GM23248 (cell line): ENCODE data around the gene LNX2. TPM values are rescaled to one million over a fixed set of nuclear protein-coding genes. Genes with fewer than 3 reads are reported as not detected.

Experiments used
- DNase-seq: peaks from one replicate; pipeline ENCODE4 v3.0.0-alpha.2; 2015
- H2AFZ ChIP-seq: fragments of 200-600 bp; sonication (generic); 2 replicates; pipeline ENCODE4 v1.6.1; 2016; ENCODE audit warnings: antibody characterized with exemption
- H3F3A ChIP-seq: fragments of 200-600 bp; sonication (generic); 2 replicates; pipeline ENCODE4 v1.6.1; 2016; ENCODE audit warnings: mild to moderate bottlenecking, antibody characterized with exemption, mixed run types; ENCODE audit not compliant: insufficient read depth
- H3K27ac ChIP-seq: fragments of 200-600 bp; sonication (generic); 2 replicates; pipeline ENCODE4 v1.5.1; 2016; ENCODE audit warnings: mild to moderate bottlenecking
- H3K27me3 ChIP-seq: fragments of 200-600 bp; sonication (generic); replicated peaks from 2 replicates; pipeline ENCODE4 v1.6.1; 2016; ENCODE audit warnings: mild to moderate bottlenecking; ENCODE audit not compliant: insufficient read depth
- H3K36me3 ChIP-seq: fragments of 200-600 bp; sonication (generic); 2 replicates; pipeline ENCODE4 v1.6.1; 2016; ENCODE audit warnings: low read depth, mild to moderate bottlenecking
- H3K4me1 ChIP-seq: fragments of 200-600 bp; sonication (generic); 2 replicates; pipeline ENCODE4 v1.6.1; 2016; ENCODE audit warnings: mild to moderate bottlenecking; ENCODE audit not compliant: insufficient read depth
- H3K4me2 ChIP-seq: fragments of 200-600 bp; sonication (generic); one replicate; pipeline ENCODE4 v1.6.1; 2016; ENCODE audit warnings: mild to moderate bottlenecking; ENCODE audit not compliant: unreplicated experiment
- H3K4me3 ChIP-seq: fragments of 200-600 bp; sonication (generic); 2 replicates; pipeline ENCODE4 v1.5.1; 2016; ENCODE audit warnings: mild to moderate bottlenecking
- H3K79me2 ChIP-seq: fragments of 200-600 bp; sonication (generic); 2 replicates; pipeline ENCODE4 v1.6.1; 2016; ENCODE audit warnings: mild to moderate bottlenecking; ENCODE audit not compliant: insufficient read depth
- H3K9ac ChIP-seq: fragments of 200-600 bp; sonication (generic); 2 replicates; pipeline ENCODE4 v1.6.1; 2016; ENCODE audit warnings: mild to moderate bottlenecking
- H3K9me2 ChIP-seq: fragments of 200-600 bp; sonication (generic); 2 replicates; pipeline ENCODE4 v1.6.1; 2016; ENCODE audit warnings: mixed run types, mild to moderate bottlenecking, moderate library complexity; ENCODE audit not compliant: insufficient read depth
- H3K9me3 ChIP-seq: fragments of 200-600 bp; sonication (generic); one replicate; pipeline ENCODE4 v1.6.1; 2017; ENCODE audit warnings: low read depth
- H4K20me1 ChIP-seq: fragments of 200-600 bp; sonication (generic); 2 replicates; pipeline ENCODE4 v1.6.0; 2016; ENCODE audit not compliant: insufficient read depth
- EZH2 ChIP-seq: fragments of 200-600 bp; sonication (generic); IDR thresholded peaks from 2 replicates; pipeline ENCODE4 v1.6.1; 2018; ENCODE audit warnings: antibody characterized with exemption, mild to moderate bottlenecking; ENCODE audit not compliant: insufficient read depth, poor library complexity, severe bottlenecking
- EZH2phosphoT487 ChIP-seq: fragments of 200-600 bp; sonication (generic); IDR thresholded peaks from 2 replicates; pipeline ENCODE4 v1.6.1; 2018; ENCODE audit warnings: antibody characterized with exemption, moderate library complexity, mild to moderate bottlenecking, low read depth; ENCODE audit not compliant: insufficient read depth
- WGBS, 2 experiments: methylation state at CpG; one replicate each; pipeline ENCODE4 v1.1.6; 2015 to 2017; ENCODE audit warnings: low lambda C conversion rate in 2 of 2, low coverage in 1 of 2; ENCODE audit errors: missing lambda C conversion rate in 2 of 2; 5-methylcytosine and 5-hydroxymethylcytosine counted together
- in situ Hi-C: fragments of 300-500 bp; cut with MboI; formaldehyde crosslinking; loops from 2 replicates; pipeline ENCODE4 v1.15.0; 2020
- polyA plus RNA-seq: library from polyadenylated mRNA; unstranded; fragments of >200 nt; fragmentation: Nextera tagmentation; extraction: Ambion mirVana; gene quantifications from 2 replicates; pipeline ENCODE4 v1.2.1, GENCODE V29; 2016
- total RNA-seq: library from RNA; depleted of rRNA; stranded (reverse); fragments of >200 nt; shearing (Covaris generic); gene quantifications from 2 replicates; pipeline ENCODE4 v1.2.3, GENCODE V29; 2014; rRNA removed

The LNX2 gene
- total RNA-seq (2.6 and 3.3 TPM in 2 replicates), polyA plus RNA-seq (2.0 and 2.1 TPM in 2 replicates)

- peak within 1 kb of the TSS; percentile 93 for H3K4me3 ChIP-seq
- peaks cover 18% of the 10 kb centered on the region for H3K4me1 ChIP-seq
- WGBS, 2 experiments = 1 to 2% methylated on average over 58 to 76 of the region's 79 CpGs
- H3K4me2 ChIP-seq = peak within 1 kb of the TSS; percentile 98
- H3K79me2 ChIP-seq = peaks cover 75% of the 10 kb centered on the region
- H4K20me1 ChIP-seq = no peaks in the 10 kb centered on the region
- H3K9me3 ChIP-seq = no peaks in the 10 kb centered on the region
- DNase-seq = peak; percentile 99
- TF ChIP-seq EZH2phosphoT487 (no peak), EZH2 (no peak)
- H3K27me3 ChIP-seq = no peaks in the 10 kb centered on the region
- no peaks in the 10 kb centered on the region for H3K9me2 ChIP-seq
- H3K27ac ChIP-seq = peak within 1 kb of the TSS; percentile 75
- peaks cover 15% of the 10 kb centered on the region for H3F3A ChIP-seq
- in situ Hi-C loops = no loop called here
- H2AFZ ChIP-seq = peak within 1 kb of the TSS; percentile 97
- H3K36me3 ChIP-seq = peaks cover 7% of the 10 kb centered on the region; the same call in 1 of the 2 replicates
- H3K9ac ChIP-seq = peak within 1 kb of the TSS; percentile 90
These were observed at the start of gene LNX2 for GRCh38 chr13:27620377-27621115. Gene LNX2 (minus strand): TSS chr13:27620529. CDS start chr13:27581703, 38,826 bp downstream.

GRCh38 chr13:27667946-27668345, 47.6 kb upstream of the LNX2 start:
- Histone ChIP-seq H3K36me3 (peaks cover 9% of the 10 kb centered on the region; the same call in 1 of the 2 replicates), H3K9ac (no peak overlapping the region), H3K4me1 (no peaks in the 10 kb centered on the region), H2AFZ (no peak overlapping the region), H3F3A (no peaks in the 10 kb centered on the region; the same call in 1 of the 2 replicates), H3K4me3 (no peak overlapping the region), H3K27me3 (no peaks in the 10 kb centered on the region), H3K27ac (no peak overlapping the region), H3K4me2 (no peak overlapping the region), H3K9me3 (no peaks in the 10 kb centered on the region), H4K20me1 (no peaks in the 10 kb centered on the region), H3K79me2 (peaks cover 12% of the 10 kb centered on the region; the same call in 1 of the 2 replicates), H3K9me2 (no peaks in the 10 kb centered on the region)
- no peak for TF ChIP-seq EZH2
- TF ChIP-seq EZH2phosphoT487 = no peak
- in situ Hi-C loops = no loop called here
- WGBS, 2 experiments = 74 to 89% methylated on average over 2 of the region's 2 CpGs
- DNase-seq = no peak

- Histone ChIP-seq H3K27ac (no peak overlapping the region), H3K9me2 (no peaks in the 10 kb centered on the region), H3K4me1 (no peaks in the 10 kb centered on the region), H3K27me3 (no peaks in the 10 kb centered on the region), H3K79me2 (peaks cover 16% of the 10 kb centered on the region; the same call in 1 of the 2 replicates), H2AFZ (no peak overlapping the region), H3K9ac (no peak overlapping the region), H3K36me3 (peaks cover 9% of the 10 kb centered on the region; the same call in 1 of the 2 replicates), H3K4me2 (no peak overlapping the region), H3F3A (no peaks in the 10 kb centered on the region; the same call in 1 of the 2 replicates), H3K4me3 (no peak overlapping the region), H3K9me3 (no peaks in the 10 kb centered on the region), H4K20me1 (no peaks in the 10 kb centered on the region)
- in situ Hi-C loops = no loop called here
- no peak for DNase-seq
- WGBS, 2 experiments = 91 to 93% methylated on average over 3 of the region's 3 CpGs
- no peak for TF ChIP-seq EZH2
- TF ChIP-seq EZH2phosphoT487 = no peak
These were observed 46.6 kb upstream of the LNX2 start for GRCh38 chr13:27666951-27667350.

GRCh38 chr13:27665761-27666160, 45.4 kb upstream of the LNX2 start:
- DNase-seq = no peak
- no peaks in the 10 kb centered on the region; the same call in 1 of the 2 replicates for H3F3A ChIP-seq
- H3K27ac ChIP-seq = no peak overlapping the region
- no peak overlapping the region for H3K4me3 ChIP-seq
- no peaks in the 10 kb centered on the region for H3K9me2 ChIP-seq
- H3K4me2 ChIP-seq = no peak overlapping the region
- H2AFZ ChIP-seq = no peak overlapping the region
- H4K20me1 ChIP-seq = no peaks in the 10 kb centered on the region
- TF ChIP-seq EZH2 (no peak), EZH2phosphoT487 (no peak)
- H3K27me3 ChIP-seq = no peaks in the 10 kb centered on the region
- H3K9ac ChIP-seq = no peak overlapping the region
- H3K4me1 ChIP-seq = no peaks in the 10 kb centered on the region
- H3K9me3 ChIP-seq = no peaks in the 10 kb centered on the region
- WGBS, 2 experiments = 97 to 99% methylated on average over 19 of the region's 19 CpGs
- H3K79me2 ChIP-seq = peaks cover 19% of the 10 kb centered on the region
- H3K36me3 ChIP-seq = peaks cover 9% of the 10 kb centered on the region; the same call in 1 of the 2 replicates
- in situ Hi-C loops = no loop called here
